Kidney epithelial cell (primary cell): ENCODE results near the gene IPO5. TPM values are rescaled to one million over a fixed set of nuclear protein-coding genes. Genes with fewer than 3 reads are reported as not detected.
"Not testable (repeated sequence)": the region's sequence is repeated elsewhere in the genome, so short reads cannot be mapped to it uniquely, and the experiment has no call there.

Experiments
- DNase-seq: peaks from one replicate; pipeline ENCODE4 v3.0.0-alpha.2; 2010; ENCODE audit warnings: low read depth
- H3K27me3 ChIP-seq: 2 replicates; pipeline ENCODE4 v1.6.0; 2011; ENCODE audit warnings: low read length; ENCODE audit not compliant: control insufficient read depth, insufficient read depth
- H3K36me3 ChIP-seq: 2 replicates; pipeline ENCODE4 v1.5.1; 2011; ENCODE audit warnings: low read length; ENCODE audit not compliant: control insufficient read depth, insufficient read depth
- H3K4me3 ChIP-seq: 2 replicates; pipeline ENCODE4 v1.5.1; 2011; ENCODE audit warnings: low read depth, mild to moderate bottlenecking, control low read depth, low read length
- CTCF ChIP-seq: IDR thresholded peaks from 2 replicates; pipeline ENCODE4 v1.5.1; 2011; ENCODE audit warnings: mild to moderate bottlenecking, moderate library complexity, low read length, control low read depth, inconsistent platforms; ENCODE audit not compliant: insufficient read depth, poor library complexity, severe bottlenecking
- total RNA-seq: library from RNA; depleted of rRNA; stranded (reverse); fragments of >200 nt; gene quantifications from 2 replicates; pipeline ENCODE4 v1.2.3, GENCODE V29; 2015

IPO5 gene
- total RNA-seq, 1 donor from 2014 or later, result 144 TPM

- no peak for DNase-seq
- no peaks in the 10 kb centered on the region for H3K27me3 ChIP-seq
- no peak for TF ChIP-seq CTCF
Observed at GRCh38 chr13:98035373-98035772, 81.9 kb downstream of the IPO5 start.

GRCh38 chr13:98036564-98037302 is 83.3 kb downstream of the IPO5 start:
- H3K4me3 ChIP-seq, DNase-seq, H3K27me3 ChIP-seq, H3K36me3 ChIP-seq: not testable (repeated sequence)

More at GRCh38 chr13:98035373-98035772, 81.9 kb downstream of the IPO5 start:
- Histone ChIP-seq H3K4me3 (no peak overlapping the region), H3K36me3 (no peaks in the 10 kb centered on the region)

GRCh38 chr13:98039261-98039660 is 85.8 kb downstream of the IPO5 start:
- no peak for TF ChIP-seq CTCF
- Histone ChIP-seq H3K27me3 (no peaks in the 10 kb centered on the region), H3K4me3 (no peak overlapping the region), H3K36me3 (no peaks in the 10 kb centered on the region)
- no peak for DNase-seq

- no peak overlapping the region for H3K4me3 ChIP-seq
- DNase-seq, result no peak
- H3K27me3 ChIP-seq, result no peaks in the 10 kb centered on the region
- H3K36me3 ChIP-seq, result no peaks in the 10 kb centered on the region
- no peak for TF ChIP-seq CTCF
Observed at GRCh38 chr13:98039964-98040363, 86.5 kb downstream of the IPO5 start.

- TF ChIP-seq CTCF, result no peak
- DNase-seq, result no peak
- Histone ChIP-seq H3K27me3 (no peaks in the 10 kb centered on the region), H3K4me3 (no peak overlapping the region), H3K36me3 (no peaks in the 10 kb centered on the region)
Observed at GRCh38 chr13:98041081-98041820, 87.8 kb downstream of the IPO5 start.

GRCh38 chr13:98044301-98044700 is 90.8 kb downstream of the IPO5 start:
- Histone ChIP-seq H3K36me3 (no peaks in the 10 kb centered on the region), H3K4me3 (no peak overlapping the region), H3K27me3 (no peaks in the 10 kb centered on the region)
- no peak for DNase-seq
- no peak for TF ChIP-seq CTCF

GRCh38 chr13:98047785-98048184 is 94.3 kb downstream of the IPO5 start:
- H3K27me3 ChIP-seq, DNase-seq, H3K4me3 ChIP-seq, H3K36me3 ChIP-seq: not testable (repeated sequence)
